Left lung (tissue), 10 donors: ENCODE data around the gene SLC47A2. TPM values are rescaled to one million over a fixed set of nuclear protein-coding genes. Genes with fewer than 3 reads are reported as not detected.

Experiments
- ATAC-seq: fragments of 200-7000 bp; cut with Tn5 transposase; one replicate; pipeline ENCODE4 v1.9.1; 2020; ENCODE audit warnings: moderate library complexity
- DNase-seq, 4 donors: peaks; one replicate each; pipeline ENCODE4 v3.0.0-alpha.2; 2013 to 2020
- H3K27ac ChIP-seq, 2 donors: fragments of 200-600 bp; sonication (generic) in 1 of 2; one replicate each; pipeline versions ENCODE4 v1.5.0 to v1.8.0; 2020 to 2021
- H3K27me3 ChIP-seq, 2 donors: fragments of 200-600 bp; sonication (generic) in 1 of 2; one replicate each; pipeline versions ENCODE4 v1.5.0 to v1.8.0; 2020 to 2021
- H3K36me3 ChIP-seq, 2 donors: fragments of 200-600 bp; sonication (generic) in 1 of 2; one replicate each; pipeline versions ENCODE4 v1.5.0 to v1.8.0; 2020 to 2021
- H3K4me1 ChIP-seq, 2 donors: fragments of 200-600 bp; one replicate each; pipeline ENCODE4 v1.8.0; 2021
- H3K4me3 ChIP-seq, 2 donors: fragments of 200-600 bp; sonication (generic) in 1 of 2; one replicate each; pipeline versions ENCODE4 v1.5.0 to v1.8.0; 2020 to 2021; ENCODE audit warnings: mild to moderate bottlenecking in 1 of 2
- H3K9me3 ChIP-seq, 2 donors: fragments of 200-600 bp; sonication (generic) in 1 of 2; one replicate each; pipeline versions ENCODE4 v1.5.0 to v1.8.0; 2020 to 2021
- CTCF ChIP-seq, 2 donors: fragments of 200-600 bp; sonication (generic) in 1 of 2; IDR thresholded peaks; one replicate each; pipeline versions ENCODE4 v1.5.0 to v1.8.0; 2021; ENCODE audit warnings: antibody characterized with exemption in 2 of 2
- intact Hi-C, 2 donors: fragments of 100-400 bp; cut with DNase I; formaldehyde crosslinking; loops; one replicate each; pipeline versions ENCODE4 v1.11.2 to v1.14.2; 2022
- polyA plus RNA-seq, 6 donors: library from polyadenylated mRNA; unstranded; fragments of 120-200 nt; gene quantifications; one replicate each; pipeline ENCODE4 v1.2.1, GENCODE V29; 2013; ENCODE audit not compliant: insufficient read length in 6 of 6
- total RNA-seq, 2 donors: library from RNA; stranded (reverse); fragmentation: NEBNext Ultra II Directional; extraction: Animal tissue kit (Norgen Biotek cat#: 25700); gene quantifications; one replicate each; pipeline ENCODE4 v1.2.1, GENCODE V29; 2021
- donor health status: DM: no; HTN: yes; CAD: no.
- donor health status: DM: no; HTN: no; CAD: no.

The SLC47A2 gene
- total and polyA plus RNA-seq, 8 donors = 0.20 to 0.60 (median 0.41) TPM; not detected in 2

GRCh38 chr17:19656851-19657581 lies 59.4 kb downstream of the SLC47A2 start:
- Histone ChIP-seq H3K27ac (no peak overlapping the region), H3K27me3 (no peaks in the 10 kb centered on the region), H3K4me3 (no peak overlapping the region), H3K36me3 (peaks cover 0 to 88% of the 10 kb centered on the region in 2 donors), H3K4me1 (peaks cover 0 to 6% of the 10 kb centered on the region in 2 donors), H3K9me3 (no peaks in the 10 kb centered on the region)
- DNase-seq (no peak), ATAC-seq (no peak)
- TF ChIP-seq CTCF (IDR thresholded peaks at IDR 0.05) = no peak
- intact Hi-C loops = no loop called here

- TF ChIP-seq CTCF (IDR thresholded peaks at IDR 0.05) = no peak
- Histone ChIP-seq H3K4me1 (peaks cover 0 to 13% of the 10 kb centered on the region in 2 donors), H3K4me3 (no peak overlapping the region), H3K27ac (no peak overlapping the region), H3K9me3 (no peaks in the 10 kb centered on the region), H3K36me3 (peaks cover 0 to 82% of the 10 kb centered on the region in 2 donors), H3K27me3 (no peaks in the 10 kb centered on the region)
- no peak for ATAC-seq
- no peak for DNase-seq
- intact Hi-C loops = no loop called here
These were observed 60.0 kb downstream of the SLC47A2 start for GRCh38 chr17:19656336-19656735.

GRCh38 chr17:19654896-19655295 lies 61.5 kb downstream of the SLC47A2 start:
- Histone ChIP-seq H3K36me3 (peaks cover 0 to 72% of the 10 kb centered on the region in 2 donors), H3K4me3 (no peak overlapping the region), H3K27me3 (no peaks in the 10 kb centered on the region), H3K27ac (no peak overlapping the region), H3K4me1 (peaks cover 0 to 26% of the 10 kb centered on the region in 2 donors), H3K9me3 (no peaks in the 10 kb centered on the region)
- DNase-seq (no peak), ATAC-seq (no peak)
- intact Hi-C loops = no loop called here
- no peak for TF ChIP-seq CTCF (IDR thresholded peaks at IDR 0.05)

GRCh38 chr17:19654342-19654886 lies 62.0 kb downstream of the SLC47A2 start:
- H3K9me3 ChIP-seq = no peaks in the 10 kb centered on the region
- H3K4me1 ChIP-seq = peaks cover 0 to 31% of the 10 kb centered on the region in 2 donors
- H3K27me3 ChIP-seq = no peaks in the 10 kb centered on the region
- intact Hi-C loops = no loop called here
- no peak for TF ChIP-seq CTCF (IDR thresholded peaks at IDR 0.05)
- DNase-seq (peak in 1 of 4 donors; percentile 71), ATAC-seq (no peak)
- H3K27ac ChIP-seq = no peak overlapping the region
- peaks cover 0 to 67% of the 10 kb centered on the region in 2 donors for H3K36me3 ChIP-seq
- H3K4me3 ChIP-seq = no peak overlapping the region

- no peak overlapping the region for H3K4me3 ChIP-seq
- H3K27me3 ChIP-seq = no peaks in the 10 kb centered on the region
- intact Hi-C loops = no loop called here
- TF ChIP-seq CTCF (IDR thresholded peaks at IDR 0.05) = no peak
- peaks cover 3 to 40% of the 10 kb centered on the region in 2 donors for H3K4me1 ChIP-seq
- no peak overlapping the region for H3K27ac ChIP-seq
- ATAC-seq (no peak), DNase-seq (peak in 1 of 4 donors; percentile 33)
- no peaks in the 10 kb centered on the region for H3K9me3 ChIP-seq
- peaks cover 0 to 49% of the 10 kb centered on the region in 2 donors for H3K36me3 ChIP-seq
These were observed 63.8 kb downstream of the SLC47A2 start for GRCh38 chr17:19652595-19652994.
